DMS153 (cell line): ENCODE measurements around the gene CAPN7.

Experiments used
- DNase-seq: peaks from one replicate; lab custom pipeline; 2025; lab: John Stamatoyannopoulos, UW

CAPN7 gene

GRCh38 chr3:15298504-15298903 lies 92.5 kb downstream of the CAPN7 start:
- no peak for DNase-seq

- DNase-seq, result no peak
Measured at GRCh38 chr3:15299036-15299435, 93.0 kb downstream of the CAPN7 start.

- DNase-seq, result no peak
Measured at GRCh38 chr3:15300323-15301078, 94.5 kb downstream of the CAPN7 start.

GRCh38 chr3:15301761-15302160 lies 95.7 kb downstream of the CAPN7 start:
- DNase-seq, result no peak
